ENCODE data around the gene SLC7A5.
"Not testable (repeated sequence)": the region's sequence is repeated elsewhere in the genome, so short reads cannot be mapped to it uniquely, and the experiment has no call there.

The SLC7A5 gene

DNA sequence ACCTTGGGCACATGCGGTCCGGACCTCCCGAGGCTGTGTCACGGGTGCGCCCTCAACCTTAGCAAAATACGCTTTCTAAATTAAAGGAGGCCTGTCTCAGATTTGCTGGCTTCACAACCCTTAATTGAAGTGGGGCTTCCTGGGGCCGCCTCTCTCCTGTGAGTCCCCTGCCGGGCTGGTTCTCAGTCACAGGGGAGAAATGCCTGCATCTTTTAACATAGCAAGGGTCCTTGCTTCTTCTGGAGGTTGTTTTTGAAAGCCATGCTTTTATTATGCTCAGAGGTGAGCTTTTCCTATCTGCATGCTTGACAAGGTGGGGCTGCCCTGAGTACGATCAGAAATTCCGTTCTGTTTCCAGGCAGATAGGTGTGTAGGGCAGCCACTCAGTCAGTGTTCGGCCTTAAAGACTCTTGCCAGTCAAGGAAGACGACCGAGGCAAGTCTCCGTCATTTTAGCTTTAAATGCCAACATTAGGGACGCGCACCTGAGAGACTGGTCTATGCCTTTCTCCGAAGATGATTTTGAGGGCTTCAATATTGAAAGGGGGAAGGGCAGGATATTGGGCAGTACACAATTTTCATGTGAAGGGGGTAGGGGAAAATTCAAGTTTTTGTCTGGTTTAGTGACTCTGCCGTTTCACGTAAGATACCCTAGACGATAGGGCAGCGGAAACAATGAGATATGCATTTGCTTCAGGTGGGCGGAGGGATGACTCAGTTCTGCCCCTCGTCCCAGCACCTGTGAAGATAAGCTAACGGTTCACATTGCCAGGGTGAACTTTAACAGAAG is 5.5 kb upstream of the SLC7A5 start:
- TF ChIP-seq, protein P1, sequence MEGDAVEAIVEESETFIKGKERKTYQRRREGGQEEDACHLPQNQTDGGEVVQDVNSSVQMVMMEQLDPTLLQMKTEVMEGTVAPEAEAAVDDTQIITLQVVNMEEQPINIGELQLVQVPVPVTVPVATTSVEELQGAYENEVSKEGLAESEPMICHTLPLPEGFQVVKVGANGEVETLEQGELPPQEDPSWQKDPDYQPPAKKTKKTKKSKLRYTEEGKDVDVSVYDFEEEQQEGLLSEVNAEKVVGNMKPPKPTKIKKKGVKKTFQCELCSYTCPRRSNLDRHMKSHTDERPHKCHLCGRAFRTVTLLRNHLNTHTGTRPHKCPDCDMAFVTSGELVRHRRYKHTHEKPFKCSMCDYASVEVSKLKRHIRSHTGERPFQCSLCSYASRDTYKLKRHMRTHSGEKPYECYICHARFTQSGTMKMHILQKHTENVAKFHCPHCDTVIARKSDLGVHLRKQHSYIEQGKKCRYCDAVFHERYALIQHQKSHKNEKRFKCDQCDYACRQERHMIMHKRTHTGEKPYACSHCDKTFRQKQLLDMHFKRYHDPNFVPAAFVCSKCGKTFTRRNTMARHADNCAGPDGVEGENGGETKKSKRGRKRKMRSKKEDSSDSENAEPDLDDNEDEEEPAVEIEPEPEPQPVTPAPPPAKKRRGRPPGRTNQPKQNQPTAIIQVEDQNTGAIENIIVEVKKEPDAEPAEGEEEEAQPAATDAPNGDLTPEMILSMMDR (IDR thresholded peaks at IDR 0.05) = no peak
- H3K27me3 ChIP-seq = peaks cover 0 to 46% of the 10 kb centered on the region in 2 donors
- H3K9me3 ChIP-seq = no peaks in the 10 kb centered on the region

GRCh38 chr16:87870418-87871291 is 1.3 kb upstream of the SLC7A5 start:
- peaks cover 0 to 29% of the 10 kb centered on the region in 2 donors for H3K27me3 ChIP-seq
- peaks cover 0 to 24% (median 15%) of the 10 kb centered on the region in 4 donors for H3K4me1 ChIP-seq
- peak overlapping the region; percentile 58 to 66 for H3K27ac ChIP-seq
- H3K9me3 ChIP-seq, H3K4me3 ChIP-seq, H3K36me3 ChIP-seq, DNase-seq: not testable (repeated sequence)
- intact Hi-C loops (cut with DNase I; ENCODE audit: low total_unique reads) = loop anchor here (1.0 kb wide), 1 partner anchor 39 kb away; no protein-coding TSS in a partner anchor

More for the DNA sequence above, 5.5 kb upstream of the SLC7A5 start:
- peaks cover 0 to 6% (median 2%) of the 10 kb centered on the region in 4 donors for H3K4me1 ChIP-seq
- no peaks in the 10 kb centered on the region for H3K36me3 ChIP-seq
- no peak for DNase-seq
- no peak overlapping the region for H3K27ac ChIP-seq
- intact Hi-C loops (cut with DNase I; ENCODE audit: low total_unique reads) = loop anchor here (5.0 kb wide), 2 partner anchors 33 to 98 kb away; no protein-coding TSS in a partner anchor
- no peak overlapping the region for H3K4me3 ChIP-seq

DNA sequence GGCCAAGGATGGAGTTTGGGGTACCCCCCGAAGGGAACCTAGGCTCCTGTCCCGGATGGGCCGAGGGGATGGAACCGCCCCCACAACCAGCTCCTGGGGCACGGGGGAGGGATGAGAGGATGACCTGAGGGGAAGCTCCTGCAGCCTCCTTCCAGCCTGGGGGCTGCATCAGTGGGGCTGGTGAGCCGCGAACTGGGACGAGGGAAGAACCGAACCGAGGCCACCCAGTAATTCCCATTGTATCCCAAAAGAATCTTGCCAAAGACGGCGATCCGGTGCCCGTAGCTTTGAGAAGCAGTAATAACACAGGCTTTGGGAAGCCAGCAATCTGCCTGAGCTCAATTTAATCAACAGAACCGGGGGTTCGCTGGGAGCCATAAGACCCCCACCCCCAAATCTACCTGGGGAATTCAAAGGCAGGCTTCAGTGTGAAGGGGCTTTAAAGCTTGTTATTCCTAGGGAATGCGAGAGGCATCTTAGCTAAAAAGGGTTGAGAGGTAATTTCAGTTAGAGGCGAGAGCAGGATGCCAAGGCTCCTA is 641 bp upstream of the SLC7A5 start:
- H3K4me1 ChIP-seq = peaks cover 0 to 24% (median 15%) of the 10 kb centered on the region in 4 donors
- intact Hi-C loops (cut with DNase I; ENCODE audit: low total_unique reads); DNase-seq; H3K9me3 ChIP-seq; H3K36me3 ChIP-seq; H3K4me3 ChIP-seq: not testable (repeated sequence)
- H3K27me3 ChIP-seq = peaks cover 0 to 25% of the 10 kb centered on the region in 2 donors
- peak overlapping the region; percentile 24 to 66 for H3K27ac ChIP-seq

DNA sequence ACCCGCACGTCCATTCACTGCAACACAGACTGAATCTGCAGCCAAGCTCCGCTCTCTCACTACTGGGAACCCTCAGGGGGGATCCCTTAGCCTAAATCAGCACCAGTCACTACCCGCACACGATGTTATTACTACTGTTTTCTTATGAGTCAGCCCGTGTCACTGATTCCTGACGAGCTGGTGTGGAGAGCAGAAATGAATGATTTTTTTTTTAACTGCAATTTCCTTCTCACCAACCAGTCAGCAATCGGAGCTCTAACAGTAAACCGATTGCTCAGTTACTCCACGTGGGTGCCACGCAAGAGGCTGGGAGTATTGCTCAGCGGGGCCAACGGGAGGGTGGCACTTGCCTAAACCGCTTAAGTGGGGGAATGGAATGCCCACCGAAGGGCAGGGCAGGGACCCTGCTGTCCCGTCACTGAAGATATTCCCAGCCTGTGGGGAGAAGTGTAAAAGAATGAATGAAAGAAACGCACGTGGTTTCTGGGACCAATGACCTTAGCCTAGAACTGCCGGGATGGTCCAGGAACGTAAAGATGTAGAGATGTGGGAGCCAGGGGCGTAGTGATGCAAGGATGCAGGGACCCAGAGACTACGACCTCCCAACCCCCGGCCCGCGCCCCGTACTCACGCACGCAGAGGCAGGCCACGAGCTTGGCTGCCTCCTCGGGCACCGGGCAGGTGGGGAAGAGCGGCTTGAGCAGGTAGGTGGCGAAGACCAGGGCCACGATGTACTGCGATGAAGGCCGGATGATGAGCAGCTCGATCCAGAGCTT is 865 bp downstream of the SLC7A5 start:
- Histone ChIP-seq H3K4me3 (peak overlapping the region; percentile 51 to 60), H3K27me3 (peaks cover 0 to 14% of the 10 kb centered on the region in 2 donors), H3K27ac (peak overlapping the region; percentile 45 to 66), H3K4me1 (peaks cover 0 to 24% (median 15%) of the 10 kb centered on the region in 4 donors)
- peak in 1 of 2 donors; percentile 87 for DNase-seq
- H3K36me3 ChIP-seq; H3K9me3 ChIP-seq; intact Hi-C loops (cut with DNase I; ENCODE audit: low total_unique reads): not testable (repeated sequence)

GRCh38 chr16:87865902-87866555 is 3.3 kb downstream of the SLC7A5 start:
- intact Hi-C loops (cut with DNase I; ENCODE audit: low total_unique reads); H3K9me3 ChIP-seq; H3K27ac ChIP-seq; H3K36me3 ChIP-seq; DNase-seq; H3K4me3 ChIP-seq; H3K27me3 ChIP-seq: not testable (repeated sequence)
- H3K4me1 ChIP-seq = peaks cover 0 to 21% (median 13%) of the 10 kb centered on the region in 4 donors

- no peaks in the 10 kb centered on the region for H3K36me3 ChIP-seq
- H3K27me3 ChIP-seq = no peaks in the 10 kb centered on the region
- H3K4me3 ChIP-seq = no peak overlapping the region
- TF ChIP-seq, protein P1 (IDR thresholded peaks at IDR 0.05) = no peak
- H3K27ac ChIP-seq = no peak overlapping the region
- peaks cover 0 to 16% (median 13%) of the 10 kb centered on the region in 4 donors for H3K4me1 ChIP-seq
- no peak for DNase-seq
- no peaks in the 10 kb centered on the region for H3K9me3 ChIP-seq
- intact Hi-C loops (cut with DNase I; ENCODE audit: low total_unique reads) = no loop called here
Observed at GRCh38 chr16:87864331-87864989, 4.8 kb downstream of the SLC7A5 start.

DNA sequence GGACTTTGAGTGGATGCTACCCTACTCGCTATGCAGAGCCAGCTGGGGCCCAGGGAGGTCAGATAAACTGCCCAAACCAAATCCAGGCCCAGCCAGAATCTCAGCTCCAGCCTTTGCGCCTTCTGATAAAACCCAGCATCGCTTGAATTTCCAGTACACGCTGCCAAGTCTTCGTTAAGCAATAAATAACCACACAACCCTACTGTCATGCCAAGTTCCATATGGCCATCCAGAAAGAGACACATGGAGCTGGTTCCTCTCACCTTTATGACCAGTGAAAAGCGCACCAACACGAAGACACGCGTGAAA is 6.0 kb downstream of the SLC7A5 start:
- DNase-seq; H3K27ac ChIP-seq; H3K27me3 ChIP-seq; H3K9me3 ChIP-seq; intact Hi-C loops (cut with DNase I; ENCODE audit: low total_unique reads); H3K36me3 ChIP-seq; H3K4me1 ChIP-seq; H3K4me3 ChIP-seq: not testable (repeated sequence)

DNA sequence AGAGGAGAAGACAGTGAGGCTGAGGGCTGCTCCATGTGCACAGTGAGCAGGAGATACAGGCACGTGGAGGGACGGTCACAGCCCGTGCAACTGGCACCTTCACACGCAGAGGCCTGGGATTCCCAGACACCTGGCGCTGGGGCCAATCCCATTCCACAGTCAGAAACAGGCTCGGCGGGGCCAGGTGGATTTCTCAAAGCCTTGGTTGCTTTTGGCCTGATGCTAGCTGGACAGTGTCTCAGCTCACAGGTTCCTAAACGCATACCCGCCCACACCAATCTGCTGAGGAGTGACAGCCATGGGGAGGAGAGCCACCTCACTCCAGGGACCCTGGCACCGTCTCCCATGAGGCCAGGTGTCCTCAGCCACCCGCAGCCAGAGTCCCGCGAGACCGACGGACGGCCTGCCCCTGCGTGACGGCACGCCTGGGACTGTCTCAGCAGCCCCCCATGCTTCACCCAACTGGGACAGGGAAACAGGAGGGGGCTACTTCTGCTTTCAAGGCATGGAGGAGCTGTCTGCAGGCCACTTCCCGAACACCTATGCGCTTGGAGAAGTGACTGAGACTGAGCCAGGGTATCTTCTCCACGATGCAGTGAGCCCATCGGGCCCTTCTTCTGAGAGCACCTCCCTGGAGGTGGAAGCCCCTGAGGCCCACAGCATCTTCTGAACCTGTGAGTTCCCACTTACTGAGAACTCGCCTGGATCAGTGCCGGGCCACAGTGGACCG is 6.5 kb downstream of the SLC7A5 start:
- H3K4me3 ChIP-seq; H3K27ac ChIP-seq; H3K27me3 ChIP-seq; H3K36me3 ChIP-seq; intact Hi-C loops (cut with DNase I; ENCODE audit: low total_unique reads); H3K9me3 ChIP-seq; H3K4me1 ChIP-seq: not testable (repeated sequence)
- DNase-seq = peak in 1 of 2 donors; percentile 57

DNA sequence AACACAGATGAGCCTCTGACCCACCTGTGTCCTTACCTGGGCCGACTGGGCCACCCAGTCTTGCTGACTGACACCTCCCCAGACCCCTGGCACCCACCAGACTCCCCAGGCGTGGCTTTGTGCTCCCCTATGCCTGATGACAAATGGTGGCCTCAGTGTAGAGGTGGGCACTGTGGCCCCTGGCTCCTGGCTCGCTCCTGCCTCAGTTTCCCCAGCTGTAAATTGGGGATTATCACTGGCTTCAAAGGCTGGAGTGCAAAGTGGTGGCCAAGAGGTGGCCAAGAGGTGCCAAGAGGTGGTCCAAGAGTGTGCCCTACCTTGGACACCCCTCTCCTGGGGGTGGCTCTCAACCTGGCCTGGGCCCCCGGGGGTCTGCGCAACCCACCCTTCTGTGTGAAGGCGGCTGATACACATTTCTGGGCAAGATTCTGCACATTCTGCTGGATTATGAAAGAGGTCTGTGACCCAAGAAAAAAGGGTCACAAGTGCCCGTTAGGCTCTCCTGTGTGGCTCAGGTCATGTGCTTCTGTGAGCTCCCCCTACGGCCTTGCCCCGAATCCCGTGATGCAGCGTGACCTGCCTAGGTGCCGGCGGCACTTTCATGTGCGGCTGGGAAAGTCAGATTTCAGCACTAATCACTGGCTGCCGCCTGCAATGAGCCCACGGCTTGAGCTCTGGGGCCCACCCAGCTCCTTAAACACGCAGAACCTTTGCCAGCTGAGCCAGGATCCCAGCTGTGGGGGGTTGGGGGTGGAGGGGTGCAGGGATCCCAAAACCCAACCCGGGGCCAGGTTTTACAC is 7.8 kb downstream of the SLC7A5 start:
- H3K4me3 ChIP-seq; H3K36me3 ChIP-seq; intact Hi-C loops (cut with DNase I; ENCODE audit: low total_unique reads); DNase-seq; H3K27ac ChIP-seq; H3K9me3 ChIP-seq; H3K27me3 ChIP-seq; H3K4me1 ChIP-seq: not testable (repeated sequence)
